HG02642 (cell line): ENCODE data around the gene SMYD3.

ENCODE experiments used
- ATAC-seq: cut with Tn5 transposase; IDR thresholded peaks from one replicate; pipeline ENCODE4 v1.9.1; 2021; ENCODE audit warnings: mild to moderate bottlenecking; ENCODE audit not compliant: unreplicated experiment, poor library complexity

SMYD3 gene

GRCh38 chr1:246477634-246478033, 29.4 kb downstream of the SMYD3 start:
- ATAC-seq = no peak

GRCh38 chr1:246476771-246477170, 30.3 kb downstream of the SMYD3 start:
- ATAC-seq = no peak

DNA sequence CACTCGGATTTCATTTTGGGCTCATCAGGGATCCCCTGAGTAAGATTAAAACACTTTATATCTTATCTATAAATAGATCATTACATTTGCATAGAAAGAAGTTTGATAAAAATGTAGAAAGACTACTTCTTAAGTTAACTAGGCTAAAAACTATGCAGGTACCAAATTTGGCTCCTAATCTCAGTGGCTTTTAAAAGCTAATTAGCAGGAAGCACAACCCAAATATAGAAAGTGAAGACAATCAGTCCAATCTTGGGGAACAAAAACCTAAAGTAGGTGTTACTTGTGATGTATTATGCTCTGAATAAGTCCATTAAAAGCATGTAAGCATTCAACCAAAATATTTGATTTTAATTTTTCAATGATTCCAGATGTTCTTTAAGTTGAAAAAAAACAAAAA, 35.4 kb downstream of the SMYD3 start:
- no peak for ATAC-seq

DNA sequence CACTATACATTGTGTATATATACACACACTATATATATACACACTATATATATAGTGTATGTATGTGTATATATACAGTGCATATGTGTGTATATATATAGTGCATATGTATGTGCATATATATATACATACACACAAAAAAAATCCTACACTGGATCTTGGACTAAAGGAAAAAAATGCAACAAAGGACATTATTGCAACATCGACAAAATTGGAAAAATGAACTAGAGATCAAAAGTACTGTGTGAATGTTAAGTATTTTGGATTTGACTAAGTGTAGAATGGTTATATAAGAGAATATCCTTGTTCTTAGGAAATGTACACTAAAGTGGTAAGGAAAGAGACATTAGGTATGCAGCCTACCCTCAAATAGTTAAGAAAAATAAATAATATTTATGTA, 36.5 kb downstream of the SMYD3 start:
- no peak for ATAC-seq

GRCh38 chr1:246462986-246463385, 44.1 kb downstream of the SMYD3 start:
- ATAC-seq = no peak

- ATAC-seq = no peak
Observed at GRCh38 chr1:246460406-246460805, 46.7 kb downstream of the SMYD3 start.

GRCh38 chr1:246459221-246459620, 47.9 kb downstream of the SMYD3 start:
- ATAC-seq = no peak

DNA sequence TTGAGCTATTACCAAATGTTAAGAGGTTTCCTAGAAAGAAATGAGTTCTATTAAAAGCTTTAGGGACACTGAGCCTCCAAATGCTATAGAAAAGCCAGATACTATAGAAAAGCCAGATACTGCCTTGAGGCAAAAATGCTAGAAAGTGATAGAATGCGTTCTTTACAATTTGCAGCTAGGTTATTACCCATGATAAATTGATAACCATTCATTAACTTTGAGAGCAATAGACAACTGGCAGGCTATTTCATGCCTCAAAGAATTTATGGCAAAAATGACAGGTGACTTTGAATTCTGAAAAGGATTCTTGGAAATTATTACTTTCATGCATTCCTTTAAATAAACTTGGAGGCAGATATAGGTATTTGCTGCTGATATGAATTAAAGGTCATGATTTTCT, 51.6 kb downstream of the SMYD3 start:
- ATAC-seq = no peak

- no peak for ATAC-seq
Observed at GRCh38 chr1:246454655-246455054, 52.4 kb downstream of the SMYD3 start.

DNA sequence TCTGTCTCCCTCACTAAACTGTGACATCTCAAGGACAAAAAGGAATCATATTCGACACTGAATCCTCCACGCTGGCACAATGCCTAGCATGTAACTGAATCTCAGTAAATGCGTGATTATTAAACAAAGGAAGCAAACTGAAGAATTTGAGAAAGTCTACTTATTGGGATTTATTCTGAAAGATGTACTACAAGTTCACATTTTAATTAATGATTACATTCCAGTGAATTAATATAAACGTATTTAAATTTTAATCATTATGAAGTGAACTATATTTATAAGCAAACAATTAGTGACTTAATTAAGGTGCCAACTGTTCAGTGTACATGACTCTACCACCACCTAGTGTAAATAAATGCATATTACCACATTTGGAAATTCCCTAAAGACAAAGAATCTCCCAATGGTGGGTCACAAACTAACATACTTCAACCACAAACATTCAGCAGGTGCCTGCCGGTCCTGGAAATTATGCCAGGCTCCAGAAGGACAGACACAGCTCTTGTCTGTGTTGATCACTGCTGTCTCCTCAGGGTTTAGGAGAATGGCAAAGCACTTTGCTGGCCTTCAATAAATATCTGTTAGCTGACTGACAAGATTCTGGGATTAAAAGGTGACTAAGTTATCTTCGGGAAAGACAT, 56.3 kb downstream of the SMYD3 start:
- no peak for ATAC-seq

- no peak for ATAC-seq
Observed at GRCh38 chr1:246448373-246448772, 58.7 kb downstream of the SMYD3 start.

- ATAC-seq = no peak
Observed at GRCh38 chr1:246447501-246447900, 59.6 kb downstream of the SMYD3 start.

GRCh38 chr1:246445503-246445902, 61.6 kb downstream of the SMYD3 start:
- no peak for ATAC-seq

DNA sequence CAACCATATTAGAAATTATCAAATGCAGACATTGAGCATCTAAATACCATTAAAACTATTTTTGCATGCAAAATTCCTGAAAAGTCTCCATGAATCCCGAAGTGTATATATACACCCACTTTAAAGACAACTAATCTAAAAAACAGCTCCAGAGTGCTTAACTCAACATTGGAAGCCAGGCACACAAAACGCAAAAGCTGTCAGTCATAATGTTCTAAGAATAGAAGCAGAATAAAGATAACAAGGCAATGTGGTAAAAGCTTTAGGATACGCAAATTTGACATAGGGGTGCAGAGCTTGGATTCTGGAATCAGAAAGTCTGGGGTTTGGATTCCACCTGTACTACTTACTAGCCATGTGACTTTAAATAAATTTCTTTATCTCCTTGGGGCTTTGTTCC, 62.5 kb downstream of the SMYD3 start:
- no peak for ATAC-seq

DNA sequence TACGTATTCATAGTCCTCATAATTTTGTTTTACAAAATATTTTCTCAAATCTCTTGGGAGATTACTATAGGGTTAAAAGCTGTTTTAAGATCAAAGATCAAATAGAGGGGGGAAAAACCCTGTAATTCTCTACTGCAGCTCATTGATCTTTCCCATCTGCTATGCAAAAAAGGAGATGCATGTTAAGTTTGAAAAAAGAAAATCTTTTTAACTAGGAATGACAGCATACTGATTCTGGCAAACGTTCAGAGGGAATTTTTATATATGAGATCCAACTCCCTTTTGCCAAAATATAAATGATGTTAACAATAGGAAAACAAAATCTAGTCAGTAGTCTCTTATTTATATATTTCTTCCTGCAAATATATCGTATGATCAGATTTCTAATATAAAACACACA, 69.1 kb downstream of the SMYD3 start:
- ATAC-seq = no peak

- ATAC-seq = no peak
Observed at GRCh38 chr1:246435421-246436041, 71.5 kb downstream of the SMYD3 start.

DNA sequence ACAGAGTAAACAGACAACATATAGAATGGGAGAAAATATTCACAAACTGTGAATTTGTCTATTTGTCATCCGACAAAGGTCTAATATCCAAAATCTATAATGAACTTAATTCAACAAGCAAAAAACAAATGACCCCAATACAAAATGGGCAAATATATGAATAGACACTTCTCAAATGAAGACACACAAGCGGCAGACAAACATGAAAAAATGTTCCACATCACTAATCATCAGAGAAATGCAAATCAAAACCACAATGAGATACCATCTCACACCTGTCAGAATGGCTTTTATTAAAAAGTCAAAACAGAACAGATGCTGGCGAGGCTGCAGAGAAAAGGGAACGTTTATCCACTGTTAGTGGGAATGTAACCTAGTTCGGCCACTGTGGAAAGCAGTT, 72.7 kb downstream of the SMYD3 start:
- no peak for ATAC-seq

DNA sequence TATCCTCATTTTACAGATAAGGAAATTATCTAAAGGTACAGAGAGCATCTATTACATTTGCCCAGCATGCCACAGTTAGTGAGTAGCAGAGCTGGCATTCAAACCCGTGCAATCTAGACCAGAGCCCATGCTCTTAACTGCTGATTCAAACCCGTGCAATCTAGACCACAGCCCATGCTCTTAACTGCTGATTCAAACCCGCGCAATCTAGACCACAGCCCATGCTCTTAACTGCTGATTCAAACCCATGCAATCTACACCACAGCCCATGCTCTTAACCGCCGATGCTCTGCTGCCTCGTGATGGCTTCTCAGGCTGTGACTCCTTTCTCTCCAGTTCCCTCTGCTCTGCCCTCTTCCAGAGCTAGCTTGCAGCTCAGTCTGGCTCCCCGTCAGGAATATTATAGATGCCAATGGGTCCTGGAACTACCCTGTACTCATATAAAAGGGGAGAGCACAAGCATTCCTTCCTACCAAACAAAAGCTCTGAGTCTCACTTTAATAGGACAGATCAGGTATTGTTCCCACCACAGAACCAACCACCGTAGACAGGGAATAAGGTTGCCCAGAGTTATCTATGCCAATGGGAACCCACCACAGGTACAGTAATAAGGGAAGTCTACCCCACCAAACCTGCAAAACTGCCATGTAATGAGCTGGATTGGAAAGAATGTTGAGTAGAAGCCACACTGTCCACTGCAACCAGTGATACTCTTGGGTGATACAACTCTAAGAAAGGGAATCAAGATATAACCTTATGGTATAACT, 78.4 kb downstream of the SMYD3 start:
- no peak for ATAC-seq

DNA sequence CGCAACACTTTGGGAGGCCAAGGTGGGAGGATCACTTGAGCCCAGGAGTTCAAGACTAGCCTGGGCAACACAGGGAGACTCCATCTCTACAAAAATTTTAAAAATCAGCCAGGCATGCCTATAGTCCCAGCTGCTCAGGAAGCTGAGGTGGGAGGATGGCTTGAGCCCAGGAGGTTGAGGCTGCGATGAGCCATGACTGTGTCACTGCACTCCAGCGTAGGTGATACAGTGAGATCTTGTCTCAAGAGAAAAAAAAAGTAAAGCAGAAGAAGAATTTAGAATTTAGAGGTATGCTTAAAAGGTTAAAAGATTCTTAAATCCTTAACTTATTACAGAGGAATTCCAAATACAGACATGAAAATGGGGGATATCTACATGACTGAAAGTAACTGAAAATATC, 79.5 kb downstream of the SMYD3 start:
- no peak for ATAC-seq

- no peak for ATAC-seq
Observed at GRCh38 chr1:246425895-246426294, 81.2 kb downstream of the SMYD3 start.

GRCh38 chr1:246425139-246425794, 81.8 kb downstream of the SMYD3 start:
- no peak for ATAC-seq
